HG03175 (cell line): ENCODE results near the gene LBH.

Experiments
- ATAC-seq: cut with Tn5 transposase; IDR thresholded peaks from one replicate; pipeline ENCODE4 v1.9.1; 2021; ENCODE audit warnings: mild to moderate bottlenecking, moderate library complexity; ENCODE audit not compliant: unreplicated experiment

LBH gene

GRCh38 chr2:30300456-30301221 lies 69.3 kb downstream of the LBH start:
- no peak for ATAC-seq

DNA sequence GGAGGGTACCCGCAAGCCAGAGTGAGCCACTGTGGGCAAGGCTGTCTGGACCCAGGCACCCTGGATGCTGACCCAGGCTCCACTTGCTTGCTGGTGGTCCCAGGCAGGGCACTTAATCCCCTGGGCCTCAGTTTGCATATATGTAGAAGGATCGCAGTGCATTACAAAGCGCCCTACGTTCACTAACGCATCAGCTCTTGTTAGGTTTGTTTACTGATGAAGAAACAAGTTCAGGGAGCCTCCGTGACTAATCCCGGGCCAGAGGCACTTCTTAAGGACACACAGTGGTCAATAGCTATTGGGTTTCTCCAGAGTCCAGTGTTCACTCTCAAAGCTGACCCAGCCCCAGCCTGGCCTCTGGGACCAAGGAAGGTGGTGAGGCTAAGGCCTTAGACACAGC lies 70.2 kb downstream of the LBH start:
- no peak for ATAC-seq

- ATAC-seq, result no peak
Measured at GRCh38 chr2:30302566-30302965, 71.2 kb downstream of the LBH start.

GRCh38 chr2:30303095-30303494 lies 71.8 kb downstream of the LBH start:
- ATAC-seq, result no peak

GRCh38 chr2:30305235-30305634 lies 73.9 kb downstream of the LBH start:
- no peak for ATAC-seq

DNA sequence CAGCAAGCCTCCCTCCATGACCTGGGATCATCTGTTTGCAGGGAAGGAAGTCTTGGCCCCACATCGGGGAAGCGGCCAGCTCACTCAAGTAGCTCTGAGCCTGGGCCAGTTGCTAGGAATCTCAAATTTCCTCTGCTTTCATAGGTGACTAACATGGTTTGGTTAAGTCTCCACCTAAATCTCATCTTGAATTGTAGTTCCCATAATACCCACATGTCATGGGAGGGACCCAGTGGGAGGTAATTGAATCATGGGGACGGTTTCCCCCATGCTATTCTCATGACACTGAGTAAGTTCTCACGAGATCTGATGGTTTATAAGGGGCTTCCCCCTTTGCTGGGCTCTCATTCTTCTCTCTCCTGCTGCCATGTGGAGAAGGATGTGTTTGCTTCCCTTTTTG lies 75.2 kb downstream of the LBH start:
- no peak for ATAC-seq

- no peak for ATAC-seq
Measured at GRCh38 chr2:30308280-30308679, 76.9 kb downstream of the LBH start.
